ENCODE data around the gene FOXD2.

DNA sequence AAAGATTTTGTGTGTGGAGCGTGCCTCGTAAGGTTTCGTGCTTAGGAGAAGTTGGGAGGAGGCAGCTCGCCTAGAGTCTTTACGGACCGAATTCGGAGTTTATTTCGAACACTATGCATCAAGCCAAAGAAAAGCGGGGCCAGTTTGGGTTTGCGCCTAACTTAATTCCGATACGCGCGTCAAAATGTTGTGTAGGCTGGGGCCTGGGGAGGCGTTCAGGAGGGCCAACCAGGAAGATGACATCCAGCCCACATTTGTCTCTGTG is 6.4 kb downstream of the FOXD2 start:
- no peak for TF ChIP-seq POLR2A (IDR thresholded peaks at IDR 0.05; ENCODE audit: low read length)
- no peak for TF ChIP-seq GATA1 (IDR thresholded peaks at IDR 0.05; ENCODE audit: low read depth, low read length)
